Liver (tissue), 3 donors: ENCODE data around the gene SLC25A19.

Experiments
- CTCF ChIP-seq: fragments of 150-350 bp; IDR thresholded peaks from 2 replicates; pipeline ENCODE4 v1.5.1; 2017; ENCODE audit warnings: improper control_type of control experiment, low read depth, low read length; ENCODE audit not compliant: missing input control
- EGR1 ChIP-seq, 2 donors: IDR thresholded peaks; 2 replicates each; pipeline ENCODE4 v1.6.1; 2016 to 2018; ENCODE audit warnings: antibody characterized with exemption in 2 of 2, low read depth in 2 of 2
- GABPA ChIP-seq, 2 donors: IDR thresholded peaks in 1 of 2; conservative IDR thresholded peaks in 1 of 2; 2 replicates each; pipeline ENCODE4 v1.6.1; 2016; ENCODE audit warnings: antibody characterized with exemption in 2 of 2, mild to moderate bottlenecking in 1 of 2, moderate library complexity in 1 of 2
- JUND ChIP-seq, 2 donors: IDR thresholded peaks; 2 replicates each; pipeline ENCODE4 v1.6.1; 2016; ENCODE audit warnings: antibody characterized with exemption in 2 of 2
- REST ChIP-seq: IDR thresholded peaks from 2 replicates; pipeline ENCODE4 v1.6.1; 2016; ENCODE audit warnings: antibody characterized with exemption, mild to moderate bottlenecking
- ZBTB33 ChIP-seq: IDR thresholded peaks from 2 replicates; pipeline ENCODE4 v1.6.1; 2016; ENCODE audit warnings: antibody characterized with exemption
- TF ChIP-seq, protein P1 (sequence below): IDR thresholded peaks from 2 replicates; pipeline ENCODE4 v1.6.1; 2016; ENCODE audit warnings: antibody characterized with exemption
- donor health status: healthy.
- donor health status: healthy.

DNA sequence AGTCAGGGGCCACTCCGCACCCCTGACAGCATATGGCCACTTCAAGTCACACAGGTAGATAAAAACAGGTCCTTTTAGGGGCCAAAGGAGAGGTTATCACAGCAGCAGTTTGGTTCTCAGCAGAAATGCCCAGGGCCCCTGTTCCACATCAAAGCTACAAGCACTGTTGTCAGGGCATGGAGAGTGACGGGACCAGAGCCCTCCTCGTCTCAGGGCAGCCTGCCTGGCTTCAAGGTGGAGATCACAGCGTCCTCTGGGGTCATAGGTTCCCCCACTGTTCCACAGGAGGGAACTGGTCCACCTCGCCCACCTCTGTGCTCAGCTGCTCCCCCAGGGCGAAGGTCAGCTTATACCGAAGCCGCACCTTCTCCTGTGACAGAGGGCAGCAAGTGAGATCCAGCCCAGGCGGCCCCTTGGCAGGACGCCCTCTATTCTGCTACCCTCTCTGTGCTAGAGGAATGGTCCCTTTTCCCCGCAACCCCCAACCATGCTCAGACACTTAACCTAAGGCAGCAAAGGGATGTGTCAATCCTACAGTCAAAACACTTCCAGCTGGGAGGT lies 51.1 kb downstream of the SLC25A19 start:
- TF ChIP-seq REST = no peak
- no peak for TF ChIP-seq CTCF
- TF ChIP-seq JUND (IDR thresholded peaks at IDR 0.05) = no peak
- TF ChIP-seq, protein P1, sequence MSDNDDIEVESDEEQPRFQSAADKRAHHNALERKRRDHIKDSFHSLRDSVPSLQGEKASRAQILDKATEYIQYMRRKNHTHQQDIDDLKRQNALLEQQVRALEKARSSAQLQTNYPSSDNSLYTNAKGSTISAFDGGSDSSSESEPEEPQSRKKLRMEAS = no peak
- no peak for TF ChIP-seq GABPA (IDR thresholded peaks at IDR 0.05 in 1 of 2, conservative IDR thresholded peaks at IDR 0.05 in 1 of 2)
- TF ChIP-seq EGR1 (IDR thresholded peaks at IDR 0.05; ENCODE audit: low read depth in 2 of 2) = no peak
- no peak for TF ChIP-seq ZBTB33
